Tongue (tissue), 2 donors: ENCODE measurements around the gene CCNE1. TPM values are rescaled to one million over a fixed set of nuclear protein-coding genes. Genes with fewer than 3 reads are reported as not detected.
A peak's percentile ranks its signal among the peaks of the same experiment; 100 is the strongest.

ENCODE experiments used
- DNase-seq: peaks from one replicate; pipeline ENCODE4 v3.0.0-alpha.2; 2015
- total RNA-seq: library from RNA; depleted of rRNA; stranded (reverse); fragments of >200 nt; gene quantifications from one replicate; pipeline ENCODE4 v1.2.3, GENCODE V29; 2014

The CCNE1 gene
- total RNA-seq, 1 donor from 2014 or later = 7.0 TPM

DNA sequence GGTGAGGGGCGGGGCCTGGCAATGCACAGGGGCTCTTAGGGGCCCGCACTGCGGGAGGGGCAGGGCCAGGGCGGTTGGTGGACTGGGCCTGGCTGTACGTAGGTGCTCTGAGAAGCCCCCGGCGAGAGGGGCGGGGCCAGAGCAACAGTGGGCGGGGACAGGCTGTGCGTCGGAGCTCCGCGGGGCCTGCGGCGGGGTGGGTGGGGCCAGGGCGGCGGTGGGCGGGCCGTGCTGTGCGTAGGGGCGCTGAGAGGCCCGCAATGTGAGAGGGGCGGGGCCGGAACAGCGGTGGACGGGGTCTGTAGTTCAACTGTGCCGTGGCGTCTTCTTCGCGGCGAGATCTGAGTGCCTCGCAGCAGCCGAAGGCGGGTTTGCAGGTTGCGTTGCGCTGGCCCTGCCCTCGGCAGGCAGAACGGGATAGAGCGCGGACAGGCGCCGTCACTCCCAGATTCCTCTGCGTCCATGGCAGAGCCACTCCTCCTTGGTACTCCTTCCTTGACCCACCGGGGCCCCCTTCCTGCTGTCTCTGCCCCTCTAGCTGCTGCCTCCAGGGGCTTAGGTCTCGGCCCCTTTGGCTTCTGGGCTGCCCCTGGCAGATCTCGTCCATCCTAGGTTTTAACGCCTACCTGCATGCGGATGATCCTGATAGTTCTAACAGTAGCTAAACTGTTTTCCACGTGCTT is 33.2 kb downstream of the CCNE1 start:
- DNase-seq = peak; percentile 98

DNA sequence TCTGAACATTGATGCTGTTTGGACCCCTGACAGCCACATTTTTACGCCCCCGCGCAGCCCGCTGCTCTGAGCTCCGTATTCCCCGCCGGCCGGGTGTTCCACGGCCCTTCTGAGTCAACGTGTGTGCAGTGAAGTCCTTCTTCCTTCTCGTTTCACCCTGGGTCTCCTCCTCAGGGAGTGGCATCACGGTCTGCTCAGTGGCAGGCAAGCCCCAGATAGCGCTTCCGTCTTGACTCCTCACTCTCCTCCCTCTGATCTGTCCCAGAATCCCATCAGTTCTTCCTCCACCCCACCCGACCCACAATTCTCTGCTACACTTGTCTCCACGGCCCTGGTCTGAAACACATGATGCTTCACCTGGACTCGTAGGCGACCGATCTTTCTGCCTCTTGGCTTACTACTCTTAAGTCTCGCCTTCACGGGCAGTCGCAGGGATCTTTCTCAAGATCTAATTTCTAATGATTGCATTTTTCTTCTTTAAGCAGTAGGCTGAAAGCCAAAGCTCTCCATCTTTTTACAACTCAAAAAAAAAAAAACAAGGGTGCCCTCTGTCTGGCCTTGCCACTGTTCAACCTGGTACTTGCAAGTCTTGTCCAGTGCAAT is 33.9 kb downstream of the CCNE1 start:
- peak; percentile 63 for DNase-seq

DNA sequence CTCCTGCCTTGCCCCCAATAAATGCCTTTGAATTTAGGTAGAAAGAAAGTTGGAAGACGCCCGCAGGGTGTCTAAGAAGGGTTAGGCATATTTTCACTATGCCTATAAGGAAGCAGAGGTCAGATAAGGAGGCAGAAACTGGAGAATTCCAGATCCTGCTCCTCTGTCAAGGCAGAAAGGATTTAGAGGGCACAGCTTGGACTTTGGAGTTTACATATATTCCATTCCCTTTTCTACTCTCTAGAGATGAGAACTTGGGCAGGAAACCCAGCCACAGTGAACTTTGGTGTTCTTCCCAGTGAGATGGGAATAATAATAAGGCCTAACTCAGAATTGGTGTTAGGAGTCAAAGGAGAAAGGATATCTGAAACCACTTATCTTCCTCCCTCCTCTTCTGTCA is 37.4 kb downstream of the CCNE1 start:
- no peak for DNase-seq

GRCh38 chr19:29850482-29850881 is 38.7 kb downstream of the CCNE1 start:
- no peak for DNase-seq

- DNase-seq = no peak
Observed at GRCh38 chr19:29851769-29852521, 40.2 kb downstream of the CCNE1 start.

DNA sequence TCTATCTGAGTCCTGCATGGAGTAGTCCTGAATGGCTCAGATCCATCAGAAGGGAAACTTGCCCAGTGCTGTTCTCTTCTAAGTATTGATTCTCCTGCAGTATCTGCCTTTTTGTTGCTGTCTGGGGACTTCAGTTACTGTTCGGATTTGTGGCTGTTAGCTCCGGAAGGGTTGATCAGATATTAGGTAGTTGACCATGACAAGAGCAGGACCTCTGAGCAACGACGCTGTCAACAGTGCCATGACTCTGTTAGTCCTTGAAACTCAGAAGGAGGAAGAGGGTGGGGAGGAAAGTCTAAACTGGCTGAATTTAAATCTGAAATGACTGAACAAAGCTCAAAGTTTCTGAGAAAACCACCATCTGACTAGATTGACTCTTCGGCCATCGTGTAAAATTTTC is 42.2 kb downstream of the CCNE1 start:
- no peak for DNase-seq

GRCh38 chr19:29855087-29855486 is 43.3 kb downstream of the CCNE1 start:
- no peak for DNase-seq

GRCh38 chr19:29855741-29856500 is 44.1 kb downstream of the CCNE1 start:
- DNase-seq = peak; percentile 30

DNA sequence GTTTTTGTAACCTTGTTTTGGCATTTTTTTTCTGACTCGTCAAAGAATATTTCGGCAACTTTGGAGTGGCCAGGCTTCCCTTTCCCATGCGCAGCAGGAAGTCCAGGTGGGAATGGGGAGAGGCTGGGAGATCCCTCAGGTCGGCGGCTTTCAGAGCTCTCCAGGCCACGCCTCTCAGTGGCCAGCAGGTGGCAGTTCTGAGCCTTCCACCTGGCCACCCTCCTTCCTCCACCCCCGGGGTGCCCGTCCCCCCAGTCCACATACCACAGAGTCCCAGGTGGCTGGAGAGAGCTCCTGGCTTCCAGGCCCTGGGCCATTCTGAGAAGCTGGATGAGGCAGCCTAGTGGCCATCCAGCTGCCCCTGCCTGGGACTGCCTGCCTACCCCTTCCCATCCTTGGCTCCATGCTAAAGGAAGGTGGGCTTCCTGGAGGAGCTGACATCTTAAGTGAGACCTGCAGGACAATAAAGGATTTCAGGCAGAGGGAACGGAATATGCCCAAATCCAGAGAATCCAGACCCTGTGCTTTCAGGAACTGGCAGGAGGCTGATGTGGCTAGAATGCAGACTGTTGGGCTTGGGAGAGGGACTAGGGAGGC is 46.3 kb downstream of the CCNE1 start:
- DNase-seq = no peak

- DNase-seq = no peak
Observed at GRCh38 chr19:29858621-29859020, 46.8 kb downstream of the CCNE1 start.

- no peak for DNase-seq
Observed at GRCh38 chr19:29860492-29860891, 48.7 kb downstream of the CCNE1 start.

DNA sequence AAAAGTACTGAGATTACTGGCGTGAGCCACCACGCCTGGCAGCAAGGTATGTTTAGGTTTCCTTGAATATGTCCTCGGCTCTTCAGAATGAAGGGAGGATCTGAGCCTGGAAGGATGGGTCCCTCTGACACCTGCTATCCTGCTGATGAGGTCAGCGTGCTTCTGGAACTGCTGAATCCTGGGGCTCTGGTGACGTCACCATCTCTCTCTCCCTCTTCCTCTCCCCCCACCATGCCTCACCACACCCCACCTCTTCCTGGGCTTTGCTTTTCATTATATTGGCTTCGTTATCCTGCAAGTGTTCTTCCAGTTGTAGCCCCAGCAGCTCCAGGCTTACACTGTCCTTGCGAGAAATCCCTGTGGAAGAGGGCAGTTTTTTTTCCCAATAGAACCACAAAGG is 49.8 kb downstream of the CCNE1 start:
- DNase-seq = no peak

DNA sequence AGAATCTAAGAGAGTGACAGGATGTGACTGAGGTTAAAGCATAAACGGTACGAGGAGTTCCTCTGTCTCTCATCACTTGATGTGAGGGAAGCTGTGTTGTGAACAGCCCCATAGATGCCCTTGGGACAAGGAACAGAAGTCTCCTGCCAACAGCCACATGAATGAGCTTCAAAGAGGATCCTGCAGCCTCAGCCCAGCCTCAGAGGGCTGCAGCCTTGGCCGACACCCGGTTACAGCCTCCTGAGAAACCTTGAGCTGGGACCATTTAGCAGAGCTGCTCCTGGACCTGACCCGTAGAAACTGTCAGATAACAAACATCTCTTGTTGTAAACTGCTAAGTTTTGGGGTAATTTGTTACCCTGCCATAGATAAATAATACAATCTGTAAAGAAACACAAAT is 54.2 kb downstream of the CCNE1 start:
- no peak for DNase-seq

DNA sequence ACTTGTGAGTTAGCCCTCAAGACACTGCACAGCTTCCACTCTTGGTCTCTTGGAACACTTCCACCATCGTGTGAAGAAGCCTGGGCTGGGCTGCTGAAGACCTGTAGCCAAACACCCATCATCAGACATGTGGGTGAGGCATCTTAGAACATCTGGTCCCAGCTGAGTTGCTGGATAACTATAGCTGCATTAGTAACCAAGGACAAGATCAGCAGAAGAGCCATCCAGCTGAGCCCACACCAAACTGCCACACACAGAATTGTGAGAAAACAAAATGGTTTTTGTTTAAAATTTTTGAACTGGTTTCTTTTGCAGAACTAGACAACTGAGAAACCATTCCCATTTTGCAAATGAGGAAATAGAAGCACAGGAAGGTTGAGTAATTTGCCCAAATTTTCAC is 56.2 kb downstream of the CCNE1 start:
- no peak for DNase-seq

GRCh38 chr19:29871143-29871542 is 59.4 kb downstream of the CCNE1 start:
- no peak for DNase-seq

DNA sequence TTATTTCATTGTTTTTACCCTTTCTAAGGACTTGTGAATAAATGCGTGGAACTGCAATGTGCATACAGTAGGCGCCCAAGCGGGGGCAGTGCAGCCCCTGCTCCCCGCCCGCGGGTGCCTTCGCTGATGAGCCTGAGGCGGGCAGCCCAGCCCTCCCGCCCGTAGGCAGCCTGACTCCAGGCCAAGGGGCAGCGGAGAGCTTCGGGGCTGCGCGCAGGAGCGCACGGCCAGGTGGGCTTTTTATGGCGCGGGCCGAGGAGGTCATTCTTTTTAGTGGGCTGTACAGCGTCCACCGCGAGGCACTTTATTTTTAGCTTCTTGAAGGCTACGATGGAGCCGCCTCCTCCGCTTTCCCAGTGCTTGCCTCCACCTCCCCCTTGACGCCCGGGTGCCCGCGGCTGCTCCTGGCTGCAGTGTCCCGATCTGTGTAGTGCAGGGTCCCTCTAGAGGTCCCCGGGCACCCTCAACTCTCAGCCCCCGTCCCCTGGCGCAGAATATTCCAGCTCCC is 60.5 kb downstream of the CCNE1 start:
- DNase-seq = no peak

DNA sequence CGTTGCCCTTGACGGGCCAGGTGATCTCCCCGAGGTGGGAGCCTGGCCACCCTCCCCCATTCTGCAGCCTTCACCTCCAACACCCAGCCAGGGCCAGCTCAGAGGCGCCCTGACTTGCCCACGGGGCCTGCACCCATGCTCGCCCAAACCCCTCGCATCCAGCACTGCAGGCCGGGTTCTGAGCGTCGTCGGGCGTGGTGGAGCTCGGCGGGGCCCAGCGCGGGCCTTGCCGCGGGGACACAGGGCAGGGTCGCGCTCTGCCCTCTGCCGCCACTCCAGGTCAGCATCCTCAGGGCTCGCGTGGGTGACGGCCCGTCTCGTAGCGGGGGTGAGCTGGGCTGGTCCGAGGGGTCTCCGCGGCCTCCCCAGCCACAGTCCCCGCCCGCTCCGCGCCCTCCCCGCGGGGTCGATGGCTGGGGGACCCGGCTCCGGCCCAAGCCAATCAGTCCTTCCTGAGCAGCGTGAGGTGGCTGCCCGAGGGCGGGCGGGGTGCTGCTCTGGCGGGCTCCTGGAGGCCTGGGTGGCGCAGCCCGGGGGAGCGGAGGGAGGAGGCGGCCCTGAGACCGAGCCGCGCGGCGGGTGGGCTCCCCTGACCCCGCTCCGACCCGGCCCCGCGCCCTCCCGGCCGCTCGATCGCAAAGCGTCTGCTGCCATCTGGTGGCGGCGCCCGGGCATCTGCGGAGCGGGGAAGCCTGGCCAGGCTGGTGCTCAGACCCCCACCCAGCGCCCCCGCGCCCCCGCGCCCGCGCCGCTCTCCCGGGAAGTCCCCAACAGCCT is 61.4 kb downstream of the CCNE1 start:
- peak; percentile 78 for DNase-seq
